ENCODE results near the gene TES. TPM values are rescaled to one million over a fixed set of nuclear protein-coding genes. Genes with fewer than 3 reads are reported as not detected.

The TES gene
- total and polyA plus RNA-seq, 4 donors, result 5.7 to 11.8 (median 7.5) TPM

- H3K36me3 ChIP-seq (ENCODE audit: control insufficient read depth in 4 of 4, insufficient read depth in 3 of 4, low read depth in 1 of 4, low read length in 3 of 4), result no peaks in the 10 kb centered on the region
- H3K9me3 ChIP-seq (ENCODE audit: control insufficient read depth in 4 of 4, low read length in 3 of 4), result no peaks in the 10 kb centered on the region
- H3K27me3 ChIP-seq (ENCODE audit: control insufficient read depth in 4 of 4, insufficient read depth in 4 of 4, low read length in 3 of 4), result no peaks in the 10 kb centered on the region
- no peak overlapping the region for H3K27ac ChIP-seq (ENCODE audit: low read depth in 1 of 2, low read length in 2 of 2)
- no peak overlapping the region for H3K4me3 ChIP-seq (ENCODE audit: low read depth in 1 of 3, low read length in 3 of 3)
- no peak for DNase-seq (ENCODE audit: low spot score)
- H3K4me1 ChIP-seq (ENCODE audit: control insufficient read depth in 4 of 4, insufficient read depth in 4 of 4, low read length in 3 of 4), result no peaks in the 10 kb centered on the region
- H3K9ac ChIP-seq (ENCODE audit: low read depth in 1 of 2, low read length in 2 of 2), result no peak overlapping the region
- TF ChIP-seq GABPA (IDR thresholded peaks at IDR 0.05 in 1 of 2, conservative IDR thresholded peaks at IDR 0.05 in 1 of 2), result no peak
- peak; percentile 8 to 22 for TF ChIP-seq RAD21 (IDR thresholded peaks at IDR 0.05)
Observed at GRCh38 chr7:116290740-116291139, 80.4 kb downstream of the TES start.

- no peak overlapping the region for H3K9ac ChIP-seq (ENCODE audit: low read depth in 1 of 2, low read length in 2 of 2)
- no peak for DNase-seq (ENCODE audit: low spot score)
- 100% methylated on average over 1 of the region's 1 CpG for WGBS
- TF ChIP-seq GABPA (IDR thresholded peaks at IDR 0.05 in 1 of 2, conservative IDR thresholded peaks at IDR 0.05 in 1 of 2) (no peak), SP1 (IDR thresholded peaks at IDR 0.05) (no peak), RXRA (IDR thresholded peaks at IDR 0.05) (no peak), HNF4A (conservative IDR thresholded peaks at IDR 0.05) (no peak), FOXA1 (IDR thresholded peaks at IDR 0.05) (no peak), TAF1 (conservative IDR thresholded peaks at IDR 0.05) (no peak), REST (IDR thresholded peaks at IDR 0.05) (no peak), HNF4G (IDR thresholded peaks at IDR 0.05) (no peak), CTCF (IDR thresholded peaks at IDR 0.05; ENCODE audit: low read depth, low read length, missing input control) (no peak), ZBTB33 (IDR thresholded peaks at IDR 0.05) (no peak), NR2F2 (IDR thresholded peaks at IDR 0.05) (no peak), FOXA2 (IDR thresholded peaks at IDR 0.05) (no peak)
- no peaks in the 10 kb centered on the region for H3K27me3 ChIP-seq (ENCODE audit: control insufficient read depth in 4 of 4, insufficient read depth in 4 of 4, low read length in 3 of 4)
- H3K9me3 ChIP-seq (ENCODE audit: control insufficient read depth in 4 of 4, low read length in 3 of 4), result no peaks in the 10 kb centered on the region
- no peak overlapping the region for H3K4me3 ChIP-seq (ENCODE audit: low read depth in 1 of 3, low read length in 3 of 3)
- H3K27ac ChIP-seq (ENCODE audit: low read depth in 1 of 2, low read length in 2 of 2), result no peak overlapping the region
- no peaks in the 10 kb centered on the region for H3K36me3 ChIP-seq (ENCODE audit: control insufficient read depth in 4 of 4, insufficient read depth in 3 of 4, low read depth in 1 of 4, low read length in 3 of 4)
- H3K4me1 ChIP-seq (ENCODE audit: control insufficient read depth in 4 of 4, insufficient read depth in 4 of 4, low read length in 3 of 4), result no peaks in the 10 kb centered on the region
Observed at GRCh38 chr7:116291937-116292336, 81.6 kb downstream of the TES start.

All from liver (tissue), 9 donors.